OCI-M1 (cell line): ENCODE data around the gene CHST2.
A peak's percentile ranks its signal among the peaks of the same experiment; 100 is the strongest.
"Not testable (repeated sequence)": the region's sequence is repeated elsewhere in the genome, so short reads cannot be mapped to it uniquely, and the experiment has no call there.

Experiments
- DNase-seq: peaks from one replicate; lab custom pipeline; 2025; lab: John Stamatoyannopoulos, UW

The CHST2 gene, protein sequence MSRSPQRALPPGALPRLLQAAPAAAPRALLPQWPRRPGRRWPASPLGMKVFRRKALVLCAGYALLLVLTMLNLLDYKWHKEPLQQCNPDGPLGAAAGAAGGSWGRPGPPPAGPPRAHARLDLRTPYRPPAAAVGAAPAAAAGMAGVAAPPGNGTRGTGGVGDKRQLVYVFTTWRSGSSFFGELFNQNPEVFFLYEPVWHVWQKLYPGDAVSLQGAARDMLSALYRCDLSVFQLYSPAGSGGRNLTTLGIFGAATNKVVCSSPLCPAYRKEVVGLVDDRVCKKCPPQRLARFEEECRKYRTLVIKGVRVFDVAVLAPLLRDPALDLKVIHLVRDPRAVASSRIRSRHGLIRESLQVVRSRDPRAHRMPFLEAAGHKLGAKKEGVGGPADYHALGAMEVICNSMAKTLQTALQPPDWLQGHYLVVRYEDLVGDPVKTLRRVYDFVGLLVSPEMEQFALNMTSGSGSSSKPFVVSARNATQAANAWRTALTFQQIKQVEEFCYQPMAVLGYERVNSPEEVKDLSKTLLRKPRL

GRCh38 chr3:143119009-143119914 is at the start of gene CHST2:
Gene CHST2, plus strand, starts transcription at chr3:143119771. Its CDS starts 1,046 bp downstream, at chr3:143120817.
- peak; percentile 69 for DNase-seq

- DNase-seq: no peak
Observed at GRCh38 chr3:143070977-143071551, 48.5 kb upstream of the CHST2 start.

DNA sequence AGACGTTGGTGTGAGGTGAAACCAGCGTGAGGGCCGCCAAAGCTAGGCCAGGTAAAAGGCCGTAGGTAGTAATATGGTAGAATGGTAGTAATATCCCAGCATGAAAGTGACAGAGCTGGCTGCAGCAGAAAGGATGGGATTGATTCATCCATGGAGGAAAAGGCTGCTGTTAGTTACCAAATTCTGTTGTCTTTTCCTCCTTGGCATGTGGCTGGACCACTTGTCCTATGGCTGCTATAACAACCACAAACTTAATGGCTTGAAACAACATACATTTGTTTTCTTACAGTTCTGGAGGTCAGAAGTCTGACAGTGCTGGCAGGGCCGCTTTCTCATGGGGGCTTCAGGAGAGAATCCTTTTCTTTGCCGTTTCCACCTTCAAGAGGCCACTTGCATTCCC is 47.8 kb upstream of the CHST2 start:
- no peak for DNase-seq

GRCh38 chr3:143072298-143073020 is 47.1 kb upstream of the CHST2 start:
- DNase-seq: not testable (repeated sequence)

GRCh38 chr3:143073541-143073940 is 46.0 kb upstream of the CHST2 start:
- DNase-seq: not testable (repeated sequence)

GRCh38 chr3:143073983-143074382 is 45.6 kb upstream of the CHST2 start:
- DNase-seq: not testable (repeated sequence)

DNA sequence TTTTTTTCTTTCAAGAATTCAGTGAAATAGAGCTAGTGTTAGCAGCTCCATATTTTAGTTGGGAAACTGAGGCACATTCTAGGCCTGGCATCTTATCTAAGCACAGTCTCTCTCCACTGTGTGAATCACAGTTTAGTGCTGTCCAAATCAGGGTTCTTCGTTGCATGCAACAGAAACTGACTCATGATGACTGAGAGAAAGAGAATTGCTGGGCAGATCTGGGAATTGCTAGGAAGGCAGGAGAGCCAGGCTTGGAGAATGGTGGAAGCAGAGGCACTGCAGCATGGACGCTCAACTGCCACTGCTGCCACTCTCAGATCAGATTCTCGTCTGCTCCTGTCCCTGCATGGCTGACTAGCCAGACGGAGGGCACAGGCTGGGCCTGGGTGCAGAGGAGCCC is 40.7 kb upstream of the CHST2 start:
- DNase-seq: no peak

GRCh38 chr3:143080196-143080595 is 39.4 kb upstream of the CHST2 start:
- peak; percentile 18 for DNase-seq

GRCh38 chr3:143081365-143081764 is 38.2 kb upstream of the CHST2 start:
- DNase-seq: no peak

GRCh38 chr3:143081844-143082778 is 37.5 kb upstream of the CHST2 start:
- peak; percentile 78 for DNase-seq

DNA sequence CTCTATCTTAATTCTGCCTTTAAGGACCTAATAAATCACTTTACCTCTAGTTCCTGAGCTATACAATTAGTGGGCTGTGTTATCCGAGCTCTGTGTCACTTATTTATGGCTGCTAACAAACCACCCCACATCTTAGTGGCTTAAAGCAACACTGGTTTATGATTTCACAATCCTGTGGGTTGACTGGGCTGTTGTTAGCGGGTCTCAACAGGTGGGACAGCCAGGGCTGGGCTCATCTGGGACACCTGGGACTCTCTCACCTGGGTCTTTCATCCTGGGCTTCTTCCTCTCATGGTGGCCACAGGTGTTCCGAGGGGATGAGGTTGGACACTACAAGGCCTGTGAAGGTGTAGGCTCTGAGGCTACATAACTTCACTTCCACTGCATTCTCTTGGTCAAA is 35.8 kb upstream of the CHST2 start:
- peak; percentile 29 for DNase-seq

DNA sequence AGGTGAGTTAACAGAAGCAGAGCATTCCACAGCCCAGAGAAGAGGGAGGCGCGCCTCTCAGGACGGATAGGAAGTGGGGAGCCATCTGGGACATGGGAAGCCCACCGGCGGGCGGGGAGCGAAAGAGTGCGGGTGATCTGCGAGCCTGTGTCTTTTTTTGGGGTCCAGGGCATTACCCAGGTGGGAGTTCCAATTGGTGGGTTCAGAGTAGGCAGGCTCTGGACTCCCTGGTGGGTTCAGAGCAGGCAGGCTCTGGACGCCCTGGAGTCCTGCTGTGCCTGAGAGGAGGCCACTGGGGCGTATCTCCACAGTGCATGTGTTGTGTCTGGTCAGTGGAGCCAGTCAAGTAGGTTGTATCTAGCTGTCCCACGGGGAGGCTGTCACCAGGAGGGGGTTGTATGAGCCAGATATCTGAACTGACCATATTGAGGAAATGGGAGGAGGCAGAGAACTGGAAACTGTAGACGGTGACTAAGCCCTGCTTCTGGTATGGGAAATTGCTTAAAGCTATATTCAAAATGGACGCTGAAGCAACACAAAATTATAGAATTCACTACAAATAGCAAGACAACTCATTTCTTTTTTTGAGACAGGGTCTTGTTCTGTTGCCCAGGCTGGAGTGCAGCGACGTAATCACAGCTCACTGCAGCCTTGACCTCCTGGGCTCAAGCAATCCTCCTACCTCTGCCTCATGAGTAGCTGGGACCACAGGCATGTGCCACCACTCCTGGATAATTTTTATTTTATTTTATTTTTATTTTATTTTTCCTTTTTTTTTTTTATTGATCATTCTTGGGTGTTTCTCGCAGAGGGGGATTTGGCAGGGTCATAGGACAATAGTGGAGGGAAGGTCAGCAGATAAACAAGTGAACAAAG is 34.5 kb upstream of the CHST2 start:
- DNase-seq: peak; percentile 98

- DNase-seq: no peak
Observed at GRCh38 chr3:143088835-143089234, 30.7 kb upstream of the CHST2 start.

GRCh38 chr3:143089965-143090364 is 29.6 kb upstream of the CHST2 start:
- no peak for DNase-seq

DNA sequence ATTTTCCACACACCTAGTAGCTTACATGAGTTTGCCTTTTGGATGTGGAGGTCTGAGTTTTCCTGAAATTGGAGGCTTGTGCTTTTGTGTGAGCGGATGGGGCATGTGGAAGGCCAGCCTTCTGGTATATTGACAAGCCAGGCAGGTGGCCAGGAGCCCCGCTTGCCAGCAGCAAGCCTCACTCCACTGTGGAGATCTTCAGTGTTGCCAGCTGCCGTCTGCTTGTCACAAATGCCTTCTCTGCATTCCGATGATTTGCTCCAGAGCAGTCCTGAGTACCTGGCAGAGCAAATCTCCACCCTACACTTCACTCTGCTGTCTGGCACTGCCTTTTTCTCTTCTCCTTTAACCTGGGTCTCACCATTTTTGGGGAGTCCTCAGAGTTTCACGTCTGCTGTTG is 29.1 kb upstream of the CHST2 start:
- DNase-seq: no peak

GRCh38 chr3:143090976-143091837 is 28.4 kb upstream of the CHST2 start:
- DNase-seq: no peak

- DNase-seq: peak; percentile 37
Observed at GRCh38 chr3:143092191-143092590, 27.4 kb upstream of the CHST2 start.

DNA sequence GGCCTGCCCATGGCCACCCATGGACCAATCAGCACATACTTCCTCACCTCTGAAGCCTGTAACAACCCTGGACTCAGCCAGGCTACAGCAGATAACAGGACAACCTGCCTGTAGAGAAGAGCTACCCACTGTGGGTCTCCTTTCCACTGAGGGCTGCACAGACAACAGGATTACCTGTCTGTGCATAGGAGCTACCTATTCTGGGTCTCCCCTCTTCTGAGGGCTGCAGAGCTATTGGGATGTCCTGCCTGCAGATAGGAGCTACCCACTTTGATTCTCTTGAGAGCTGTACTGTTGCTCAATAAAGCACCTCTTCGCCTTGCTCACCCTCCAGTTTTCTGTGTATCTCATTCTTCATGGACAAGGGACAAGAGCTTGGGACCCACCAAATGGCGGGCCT is 23.8 kb upstream of the CHST2 start:
- DNase-seq: no peak
